ENCODE data around the gene HSPA12A. TPM values are rescaled to one million over a fixed set of nuclear protein-coding genes. Genes with fewer than 3 reads are reported as not detected.

HSPA12A gene
- total RNA-seq, 2 experiments from 2014 or later: 0.49 TPM; not detected in 1

- Mint-ChIP-seq H3K36me3 (ENCODE audit: low read depth) (no peaks in the 10 kb centered on the region), H3K27me3 (peaks cover 97% of the 10 kb centered on the region), H3K4me3 (no peak overlapping the region), H3K9me3 (no peaks in the 10 kb centered on the region), H3K4me1 (ENCODE audit: low read depth) (peaks cover 44% of the 10 kb centered on the region), H3K27ac (no peak overlapping the region)
- H3K36me3 ChIP-seq (ENCODE audit: insufficient read depth, low read length): no peaks in the 10 kb centered on the region
- DNase-seq (no peak), ATAC-seq (ENCODE audit: poor library complexity) (no peak)
- ChIA-PET POLR2A (no interaction called here), CTCF (no interaction called here)
- H3K27ac ChIP-seq (ENCODE audit: low read depth in 1 of 2, low read length in 2 of 2): no peak overlapping the region
- H3K27me3 ChIP-seq (ENCODE audit: control insufficient read depth in 1 of 2, insufficient read depth in 2 of 2, low read length in 2 of 2): peaks cover 63 to 73% of the 10 kb centered on the region in 2 experiments
- peaks cover 0 to 26% of the 10 kb centered on the region in 2 experiments for H3K9me3 ChIP-seq (ENCODE audit: control insufficient read depth in 1 of 2, insufficient read depth in 1 of 2, low read length in 2 of 2)
- intact Hi-C loops (cut with DNase I, micrococcal nuclease): loop anchor here in 1 of 2 experiments (10.0 kb wide), 1 partner anchor 65 kb away; no protein-coding TSS in a partner anchor
- no peak for TF ChIP-seq CTCF (IDR thresholded peaks at IDR 0.05)
- H3K4me1 ChIP-seq (ENCODE audit: insufficient read depth, low read length): peaks cover 27% of the 10 kb centered on the region
- no peak overlapping the region for H3K4me3 ChIP-seq (ENCODE audit: low read length)
Observed at GRCh38 chr10:116719804-116720203, 22.6 kb downstream of the HSPA12A start.

DNA sequence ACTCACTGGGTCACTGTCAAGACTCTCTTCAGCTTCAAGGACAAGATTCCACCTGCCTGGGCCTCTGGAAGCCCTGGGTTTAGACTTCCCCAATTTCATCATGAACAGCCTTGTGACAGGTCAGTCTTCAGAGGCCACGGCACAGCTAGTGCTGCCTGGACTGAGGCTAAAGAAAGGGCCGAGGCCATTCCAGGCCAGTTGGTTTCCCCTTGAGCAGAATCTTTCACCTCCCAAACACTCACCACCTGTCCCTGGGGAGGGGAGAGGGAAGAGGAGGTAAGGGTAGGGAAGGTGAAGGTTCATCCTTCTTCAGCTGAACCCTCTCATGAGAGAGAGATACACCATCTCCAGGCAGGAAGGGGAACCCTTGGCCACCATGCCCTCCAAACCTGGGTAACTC is 24.3 kb downstream of the HSPA12A start:
- Histone ChIP-seq H3K27ac (ENCODE audit: low read depth in 1 of 2, low read length in 2 of 2) (no peak overlapping the region), H3K27me3 (ENCODE audit: control insufficient read depth in 1 of 2, insufficient read depth in 2 of 2, low read length in 2 of 2) (peaks cover 52 to 73% of the 10 kb centered on the region in 2 experiments), H3K4me1 (ENCODE audit: insufficient read depth, low read length) (peaks cover 9% of the 10 kb centered on the region), H3K4me3 (ENCODE audit: low read length) (no peak overlapping the region), H3K9me3 (ENCODE audit: control insufficient read depth in 1 of 2, insufficient read depth in 1 of 2, low read length in 2 of 2) (peaks cover 0 to 15% of the 10 kb centered on the region in 2 experiments), H3K36me3 (ENCODE audit: insufficient read depth, low read length) (no peaks in the 10 kb centered on the region)
- Mint-ChIP-seq H3K4me3 (no peak overlapping the region), H3K36me3 (ENCODE audit: low read depth) (no peaks in the 10 kb centered on the region), H3K27me3 (peaks cover 98% of the 10 kb centered on the region), H3K4me1 (ENCODE audit: low read depth) (peaks cover 27% of the 10 kb centered on the region), H3K9me3 (no peaks in the 10 kb centered on the region), H3K27ac (no peak overlapping the region)
- intact Hi-C loops (cut with DNase I, micrococcal nuclease): no loop called here
- TF ChIP-seq CTCF (IDR thresholded peaks at IDR 0.05): no peak
- ATAC-seq (ENCODE audit: poor library complexity) (no peak), DNase-seq (no peak)
- ChIA-PET POLR2A (no interaction called here), CTCF (no interaction called here)

DNA sequence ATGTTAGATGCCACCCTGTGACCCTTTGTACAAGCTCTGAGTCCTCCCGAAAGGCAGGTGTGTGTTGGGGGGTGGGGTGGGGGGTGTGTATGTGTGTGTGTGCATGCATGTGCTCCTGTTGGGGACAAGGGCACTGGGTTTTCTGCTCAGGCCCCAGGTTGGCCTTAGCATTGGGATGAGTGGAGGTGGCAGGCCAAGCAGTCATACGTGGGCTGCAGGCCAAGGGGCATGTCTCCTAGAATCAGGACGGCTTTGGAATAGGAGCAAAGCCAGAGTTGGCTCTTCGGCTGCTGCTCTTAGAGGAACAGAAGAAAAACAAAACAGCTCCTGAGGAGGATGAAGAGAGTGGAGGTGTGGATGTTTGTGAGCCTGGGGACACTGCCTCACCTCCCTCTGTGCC is 26.0 kb downstream of the HSPA12A start:
- H3K9me3 Mint-ChIP-seq: no peaks in the 10 kb centered on the region
- H3K27ac ChIP-seq (ENCODE audit: low read depth in 1 of 2, low read length in 2 of 2): no peak overlapping the region
- no peaks in the 10 kb centered on the region for H3K36me3 ChIP-seq (ENCODE audit: insufficient read depth, low read length)
- H3K27ac Mint-ChIP-seq: no peak overlapping the region
- no peak for ATAC-seq (ENCODE audit: poor library complexity)
- H3K36me3 Mint-ChIP-seq (ENCODE audit: low read depth): no peaks in the 10 kb centered on the region
- no peak overlapping the region for H3K4me3 ChIP-seq (ENCODE audit: low read length)
- no peak overlapping the region for H3K4me3 Mint-ChIP-seq
- H3K4me1 ChIP-seq (ENCODE audit: insufficient read depth, low read length): no peaks in the 10 kb centered on the region
- H3K27me3 Mint-ChIP-seq: peaks cover 88% of the 10 kb centered on the region
- ChIA-PET POLR2A (no interaction called here), CTCF (no interaction called here)
- peaks cover 0 to 4% of the 10 kb centered on the region in 2 experiments for H3K9me3 ChIP-seq (ENCODE audit: control insufficient read depth in 1 of 2, insufficient read depth in 1 of 2, low read length in 2 of 2)
- intact Hi-C loops (cut with DNase I, micrococcal nuclease): no loop called here
- H3K4me1 Mint-ChIP-seq (ENCODE audit: low read depth): peaks cover 10% of the 10 kb centered on the region
- DNase-seq: no peak
- TF ChIP-seq CTCF (IDR thresholded peaks at IDR 0.05): no peak
- H3K27me3 ChIP-seq (ENCODE audit: control insufficient read depth in 1 of 2, insufficient read depth in 2 of 2, low read length in 2 of 2): peaks cover 36 to 59% of the 10 kb centered on the region in 2 experiments

Data from CD4-positive, alpha-beta T cell (primary cell).